H1 (cell line): Measurements from ENCODE around the gene CYP1A1. TPM values are rescaled to one million over a fixed set of nuclear protein-coding genes. Genes with fewer than 3 reads are reported as not detected.

Experiments used
- CTCF ChIA-PET: fragments of 300-600 bp; sonication (Branson Sonifier 250); formaldehyde crosslinking; loops from one replicate; lab custom pipeline; 2021; ENCODE audit not compliant: partially characterized antibody; lab: Charles Lee
- POLR2A ChIA-PET: fragments of 300-600 bp; sonication (Branson Sonifier 250); formaldehyde crosslinking; loops from one replicate; lab custom pipeline; 2021; ENCODE audit warnings: inconsistent platforms; ENCODE audit not compliant: partially characterized antibody; lab: Charles Lee
- DNase-seq, 2 experiments: peaks; one replicate each; pipeline versions ENCODE4 v3.0.0 to v3.0.0-alpha.2; 2010 to 2022; ENCODE audit warnings: low spot score in 2 of 2, low read depth in 1 of 2, mixed read lengths in 1 of 2
- FAIRE-seq: peaks from 2 replicates; lab custom pipeline; 2011; peaks lifted over from hg19 to GRCh38; lab: Jason Lieb, UNC
- H2AFZ ChIP-seq: 2 replicates; pipeline ENCODE4 v1.8.1; 2012; ENCODE audit warnings: low read length, inconsistent platforms
- H2AK5ac ChIP-seq: 2 replicates; pipeline ENCODE4 v1.6.1; 2013; ENCODE audit warnings: low read depth, low read length
- H2BK120ac ChIP-seq: replicated peaks from 2 replicates; pipeline ENCODE3; 2013; ENCODE audit warnings: low read depth, low read length, inconsistent platforms
- H2BK12ac ChIP-seq: 2 replicates; pipeline ENCODE4 v1.6.1; 2013; ENCODE audit warnings: low read depth, low read length
- H2BK15ac ChIP-seq: 2 replicates; pipeline ENCODE4 v1.6.1; 2013; ENCODE audit warnings: low read length
- H2BK20ac ChIP-seq: 2 replicates; pipeline ENCODE4 v1.6.1; 2013; ENCODE audit warnings: low read length
- H2BK5ac ChIP-seq: 2 replicates; pipeline ENCODE4 v1.6.1; 2013; ENCODE audit warnings: low read depth, low read length
- H3K14ac ChIP-seq: 2 replicates; pipeline ENCODE4 v1.6.1; 2013; ENCODE audit warnings: inconsistent platforms; ENCODE audit not compliant: insufficient read length
- H3K18ac ChIP-seq: 2 replicates; pipeline ENCODE4 v1.6.1; 2013; ENCODE audit warnings: low read length; ENCODE audit errors: extremely low read depth
- H3K23ac ChIP-seq: 2 replicates; pipeline ENCODE4 v1.6.1; 2013; ENCODE audit warnings: inconsistent platforms; ENCODE audit not compliant: insufficient read length
- H3K23me2 ChIP-seq: 2 replicates; pipeline ENCODE4 v1.6.1; 2013; ENCODE audit warnings: low read depth, low read length
- H3K27ac ChIP-seq: 2 replicates; pipeline ENCODE4 v1.6.1; 2011; ENCODE audit warnings: low read depth, low read length, inconsistent platforms
- H3K27me3 ChIP-seq, 4 experiments: replicated peaks in 1 of 4; 1 replicate in 1 of 4; 2 replicates in 3 of 4; pipeline versions ENCODE4 v1.6.1 to v1.8.1; 2011 to 2013; ENCODE audit warnings: low read length in 3 of 4, mild to moderate bottlenecking in 3 of 4, inconsistent platforms in 2 of 4, mixed read lengths in 2 of 4, moderate library complexity in 1 of 4; ENCODE audit not compliant: control insufficient read depth in 3 of 4, insufficient read depth in 3 of 4; ENCODE audit errors: extremely low read depth in 1 of 4
- H3K36me3 ChIP-seq, 4 experiments: 2 replicates each; pipeline versions ENCODE4 v1.6.1 to v1.8.1; 2011 to 2013; ENCODE audit warnings: mild to moderate bottlenecking in 4 of 4, low read length in 3 of 4, moderate library complexity in 2 of 4, control low read depth in 1 of 4, inconsistent platforms in 1 of 4; ENCODE audit not compliant: insufficient read depth in 4 of 4, control insufficient read depth in 2 of 4
- H3K4ac ChIP-seq: replicated peaks from 2 replicates; pipeline ENCODE3; 2013; ENCODE audit warnings: low read length, low read depth, mixed read lengths, inconsistent platforms; ENCODE audit not compliant: insufficient read length
- H3K4me1 ChIP-seq, 4 experiments: replicated peaks in 1 of 4; 1 replicate in 1 of 4; 2 replicates in 3 of 4; pipeline versions ENCODE4 v1.6.1 to v1.8.1; 2011 to 2013; ENCODE audit warnings: low read length in 3 of 4, inconsistent platforms in 2 of 4, mixed read lengths in 1 of 4; ENCODE audit not compliant: insufficient read depth in 4 of 4, control insufficient read depth in 3 of 4
- H3K4me2 ChIP-seq, 2 experiments: 2 replicates each; pipeline versions ENCODE4 v1.6.1 to v1.8.1; 2011 to 2013; ENCODE audit warnings: low read depth in 2 of 2, low read length in 2 of 2, control low read depth in 1 of 2, inconsistent platforms in 1 of 2, mild to moderate bottlenecking in 1 of 2; ENCODE audit not compliant: insufficient read depth in 1 of 2
- H3K4me3 ChIP-seq, 4 experiments: fragments of 200-600, 300-600 bp in 1 of 4; sonication (generic), shearing (Covaris generic), sonication (Bioruptor Twin) in 1 of 4; 2 replicates each; pipeline versions ENCODE4 v1.5.1 to v1.8.1; 2011 to 2016; ENCODE audit warnings: low read length in 4 of 4, low read depth in 3 of 4, control low read depth in 2 of 4, inconsistent platforms in 2 of 4, mild to moderate bottlenecking in 2 of 4, mixed read lengths in 1 of 4, moderate library complexity in 1 of 4; ENCODE audit not compliant: insufficient read depth in 2 of 4; ENCODE audit errors: extremely low read depth in 1 of 4
- H3K56ac ChIP-seq: replicated peaks from 2 replicates; pipeline ENCODE3; 2013; ENCODE audit warnings: low read depth, mild to moderate bottlenecking, mixed read lengths, low read length, inconsistent platforms; ENCODE audit not compliant: insufficient read length
- H3K79me1 ChIP-seq: 2 replicates; pipeline ENCODE4 v1.6.1; 2013; ENCODE audit warnings: low read depth, low read length, control low read depth
- H3K79me2 ChIP-seq, 2 experiments: 2 replicates each; pipeline versions ENCODE4 v1.6.1 to v1.8.1; 2012 to 2013; ENCODE audit warnings: low read length in 2 of 2, mild to moderate bottlenecking in 2 of 2, inconsistent platforms in 1 of 2; ENCODE audit not compliant: insufficient read depth in 2 of 2, control insufficient read depth in 1 of 2
- H3K9ac ChIP-seq, 4 experiments: replicated peaks in 1 of 4; 1 replicate in 1 of 4; 2 replicates in 3 of 4; pipeline versions ENCODE4 v1.6.1 to v1.8.1; 2011 to 2013; ENCODE audit warnings: low read depth in 3 of 4, low read length in 3 of 4, control low read depth in 2 of 4, mild to moderate bottlenecking in 2 of 4, moderate library complexity in 2 of 4, inconsistent platforms in 1 of 4; ENCODE audit errors: extremely low read depth in 1 of 4
- H3K9me3 ChIP-seq, 2 experiments: 2 replicates each; pipeline versions ENCODE4 v1.6.1 to v1.8.1; 2012 to 2013; ENCODE audit warnings: mild to moderate bottlenecking in 2 of 2, moderate library complexity in 2 of 2, control low read depth in 1 of 2, inconsistent platforms in 1 of 2, low read depth in 1 of 2, low read length in 1 of 2, mixed read lengths in 1 of 2; ENCODE audit not compliant: insufficient read depth in 2 of 2
- H4K20me1 ChIP-seq, 2 experiments: replicated peaks in 1 of 2; 2 replicates each; pipeline versions ENCODE3 to v1.8.1; 2011 to 2013; ENCODE audit warnings: inconsistent platforms in 2 of 2, low read length in 2 of 2, mild to moderate bottlenecking in 1 of 2; ENCODE audit not compliant: insufficient read depth in 2 of 2, control insufficient read depth in 1 of 2
- H4K5ac ChIP-seq: 2 replicates; pipeline ENCODE4 v1.6.1; 2013; ENCODE audit warnings: low read length, low read depth, mixed read lengths, inconsistent platforms; ENCODE audit not compliant: insufficient read length
- H4K8ac ChIP-seq: 2 replicates; pipeline ENCODE4 v1.8.0; 2013; ENCODE audit warnings: mild to moderate bottlenecking, moderate library complexity, low read length, inconsistent platforms; ENCODE audit not compliant: insufficient read depth; ENCODE audit errors: extremely low read depth
- H4K91ac ChIP-seq: replicated peaks from 2 replicates; pipeline ENCODE3; 2013; ENCODE audit warnings: low read length, mixed read lengths, inconsistent platforms; ENCODE audit not compliant: insufficient read length
- WGBS, 2 experiments: shearing (Covaris generic) in 1 of 2; methylation state at CpG; one replicate each; pipeline versions ENCODE4 v1.1.6 to v1.1.7; 2013 to 2015; ENCODE audit warnings: low lambda C conversion rate in 2 of 2, mixed read lengths in 2 of 2, inconsistent platforms in 1 of 2, low coverage in 1 of 2, missing lambda C conversion rate in 1 of 2; ENCODE audit not compliant: insufficient replicate concordance in 2 of 2, insufficient coverage in 1 of 2, insufficient read length in 1 of 2; ENCODE audit errors: extremely low coverage in 1 of 2, missing lambda C conversion rate in 1 of 2; 5-methylcytosine and 5-hydroxymethylcytosine counted together
- polyA plus RNA-seq, 7 experiments: library from polyadenylated mRNA; depleted of rRNA in 3 of 7; stranded (reverse) in 5 of 7; unstranded in 2 of 7; fragments of >200 nt in 5 of 7; fragments of 200-250 nt in 2 of 7; gene quantifications; 1 replicate in 5 of 7; 2 replicates in 1 of 7; 4 replicates in 1 of 7; pipeline versions ENCODE4 v1.2.1 to v1.2.3, GENCODE V29; 2011 to 2013; ENCODE audit warnings: missing spikeins in 2 of 7, mixed read lengths in 2 of 7
- total RNA-seq: library from RNA; stranded (reverse); fragmentation: NEBNext Ultra II Directional; extraction: Animal tissue kit (Norgen Biotek cat#: 25700); gene quantifications from 2 replicates; pipeline ENCODE4 v1.2.1, GENCODE V29; 2021

Gene CYP1A1
- total and polyA plus RNA-seq, 2 of the 8 experiments (the other 6 are each of a cell fraction or from before 2014, with no cell fraction given), result 0.32 to 0.35 TPM

- H4K20me1 ChIP-seq, result no peaks in the 10 kb centered on the region
- H2BK120ac ChIP-seq, result no peak overlapping the region
- H3K4me3 ChIP-seq, result no peak overlapping the region
- no peak overlapping the region for H2AFZ ChIP-seq
- no peaks in the 10 kb centered on the region for H3K23me2 ChIP-seq
- no peak overlapping the region for H3K27ac ChIP-seq
- no peaks in the 10 kb centered on the region for H3K79me1 ChIP-seq
- H4K5ac ChIP-seq, result no peak overlapping the region
- no peaks in the 10 kb centered on the region for H3K9me3 ChIP-seq
- WGBS, 2 experiments, result 66% methylated on average over 1 of the region's 1 CpG; no CpG with 5 or more reads in 1 of the 2 experiments
- no peaks in the 10 kb centered on the region for H3K79me2 ChIP-seq
- H3K4ac ChIP-seq, result no peak overlapping the region
- CTCF ChIA-PET, result no interaction called here
- DNase-seq (no peak), FAIRE-seq (no peak)
- no peak overlapping the region for H2BK5ac ChIP-seq
- no peak overlapping the region for H3K56ac ChIP-seq
- H3K36me3 ChIP-seq, result no peaks in the 10 kb centered on the region
- no peak overlapping the region for H2BK15ac ChIP-seq
- H2AK5ac ChIP-seq, result no peak overlapping the region
- H4K8ac ChIP-seq, result no peak overlapping the region
- no peak overlapping the region for H2BK12ac ChIP-seq
- no peaks in the 10 kb centered on the region for H3K4me1 ChIP-seq
- no peak overlapping the region for H3K23ac ChIP-seq
- H4K91ac ChIP-seq, result no peak overlapping the region
- no peak overlapping the region for H3K9ac ChIP-seq
- no peak overlapping the region for H3K14ac ChIP-seq
- H3K4me2 ChIP-seq, result no peak overlapping the region
- peaks cover 0 to 7% (median 3%) of the 10 kb centered on the region in 4 experiments; a peak in 3 of 7 replicates for H3K27me3 ChIP-seq
- no peak overlapping the region for H3K18ac ChIP-seq
- POLR2A ChIA-PET, result interaction anchor here (3.4 kb wide), 1 partner anchor 51 kb away, joined by 9 read pairs; no protein-coding TSS in a partner anchor
- no peak overlapping the region for H2BK20ac ChIP-seq
These were observed 16.3 kb downstream of the CYP1A1 start for GRCh38 chr15:74709011-74709410.
